Fibroblast of the aortic adventitia (primary cell): ENCODE data around the gene RDH12. TPM values are rescaled to one million over a fixed set of nuclear protein-coding genes. Genes with fewer than 3 reads are reported as not detected.

ENCODE experiments used
- DNase-seq: peaks from one replicate; pipeline ENCODE4 v3.0.0-alpha.2; 2010; ENCODE audit warnings: low read depth
- H3K4me3 ChIP-seq: 2 replicates; pipeline ENCODE4 v1.5.1; 2011; ENCODE audit warnings: low read depth, mild to moderate bottlenecking, control low read depth, low read length, moderate library complexity
- total RNA-seq: library from RNA; depleted of rRNA; stranded (reverse); fragments of >200 nt; gene quantifications from 2 replicates; pipeline ENCODE4 v1.2.3, GENCODE V29; 2012; ENCODE audit warnings: low replicate concordance
- TF ChIP-seq, protein P1 (sequence below): IDR thresholded peaks from 2 replicates; pipeline ENCODE4 v1.5.1; 2011; ENCODE audit warnings: mild to moderate bottlenecking, low read length, control low read depth, inconsistent platforms; ENCODE audit not compliant: insufficient read depth

Gene RDH12
- total RNA-seq, 1 donor, result not detected

DNA sequence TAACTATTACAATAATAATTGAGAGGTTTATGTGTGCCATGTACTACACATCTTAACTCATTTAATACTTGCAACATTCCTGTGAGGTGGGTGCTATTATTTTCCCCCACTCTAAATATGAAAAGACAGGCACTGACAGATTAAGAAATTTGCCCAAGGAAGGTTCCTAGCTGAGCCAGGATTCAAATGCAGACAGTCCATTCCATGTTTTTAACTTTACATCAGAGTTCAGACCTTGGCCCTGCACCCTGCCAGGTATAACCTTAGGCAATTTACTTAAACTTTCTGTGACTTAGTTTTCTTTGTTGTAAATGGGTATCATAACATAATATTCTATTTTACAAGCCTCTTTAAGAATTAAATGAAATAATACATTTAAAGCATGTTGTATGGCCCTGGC is 26.6 kb downstream of the RDH12 start:
- no peak for DNase-seq
- TF ChIP-seq, protein P1, sequence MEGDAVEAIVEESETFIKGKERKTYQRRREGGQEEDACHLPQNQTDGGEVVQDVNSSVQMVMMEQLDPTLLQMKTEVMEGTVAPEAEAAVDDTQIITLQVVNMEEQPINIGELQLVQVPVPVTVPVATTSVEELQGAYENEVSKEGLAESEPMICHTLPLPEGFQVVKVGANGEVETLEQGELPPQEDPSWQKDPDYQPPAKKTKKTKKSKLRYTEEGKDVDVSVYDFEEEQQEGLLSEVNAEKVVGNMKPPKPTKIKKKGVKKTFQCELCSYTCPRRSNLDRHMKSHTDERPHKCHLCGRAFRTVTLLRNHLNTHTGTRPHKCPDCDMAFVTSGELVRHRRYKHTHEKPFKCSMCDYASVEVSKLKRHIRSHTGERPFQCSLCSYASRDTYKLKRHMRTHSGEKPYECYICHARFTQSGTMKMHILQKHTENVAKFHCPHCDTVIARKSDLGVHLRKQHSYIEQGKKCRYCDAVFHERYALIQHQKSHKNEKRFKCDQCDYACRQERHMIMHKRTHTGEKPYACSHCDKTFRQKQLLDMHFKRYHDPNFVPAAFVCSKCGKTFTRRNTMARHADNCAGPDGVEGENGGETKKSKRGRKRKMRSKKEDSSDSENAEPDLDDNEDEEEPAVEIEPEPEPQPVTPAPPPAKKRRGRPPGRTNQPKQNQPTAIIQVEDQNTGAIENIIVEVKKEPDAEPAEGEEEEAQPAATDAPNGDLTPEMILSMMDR, result no peak
- H3K4me3 ChIP-seq, result no peak overlapping the region

DNA sequence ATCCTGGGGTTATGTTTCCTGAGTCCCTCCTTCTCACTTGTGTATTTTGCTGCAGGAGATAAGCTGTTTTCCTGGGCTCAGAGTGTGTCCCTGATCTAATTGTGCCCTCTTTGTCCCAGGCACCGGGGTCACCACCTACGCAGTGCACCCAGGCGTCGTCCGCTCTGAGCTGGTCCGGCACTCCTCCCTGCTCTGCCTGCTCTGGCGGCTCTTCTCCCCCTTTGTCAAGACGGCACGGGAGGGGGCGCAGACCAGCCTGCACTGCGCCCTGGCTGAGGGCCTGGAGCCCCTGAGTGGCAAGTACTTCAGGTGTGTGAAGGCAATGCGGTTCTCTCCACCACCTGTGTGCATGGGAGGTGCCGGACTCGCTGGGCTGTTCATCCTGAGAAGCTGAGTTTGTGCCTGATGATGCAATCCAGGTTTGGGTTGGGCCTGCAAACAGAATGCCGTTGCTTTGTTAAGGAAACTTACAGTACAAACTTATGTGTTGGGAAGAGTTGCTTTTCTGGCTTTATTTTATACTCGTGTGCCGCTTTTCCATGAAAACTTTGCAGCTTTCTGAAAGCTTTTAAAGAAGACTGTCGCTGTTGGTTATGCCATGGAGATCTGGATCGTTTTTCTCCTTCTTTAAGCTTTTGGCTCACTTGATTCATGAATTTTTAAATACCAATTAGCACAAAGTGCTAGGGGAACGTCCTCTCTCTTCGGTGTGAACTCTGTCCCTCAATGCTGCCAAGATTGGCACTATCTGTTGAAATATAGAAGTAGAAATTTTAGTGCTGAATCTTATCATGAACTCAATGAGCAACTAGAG is 27.6 kb downstream of the RDH12 start:
- TF ChIP-seq, protein P1, result no peak
- no peak for DNase-seq
- no peak overlapping the region for H3K4me3 ChIP-seq

DNA sequence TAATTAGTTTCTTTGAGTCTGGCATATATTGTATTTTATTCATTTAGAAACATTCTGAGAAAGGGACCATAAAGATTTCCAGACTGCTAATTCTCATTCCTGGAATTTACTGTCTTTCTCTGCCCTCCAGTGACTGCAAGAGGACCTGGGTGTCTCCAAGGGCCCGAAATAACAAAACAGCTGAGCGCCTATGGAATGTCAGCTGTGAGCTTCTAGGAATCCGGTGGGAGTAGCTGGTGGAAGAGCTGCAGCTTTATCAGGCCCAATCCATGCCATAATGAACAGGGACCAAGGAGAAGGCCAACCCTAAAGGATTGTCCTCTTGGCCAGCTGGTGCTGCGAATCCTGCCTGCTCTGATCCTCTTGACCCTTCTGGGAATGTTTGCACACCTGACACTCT is 31.9 kb downstream of the RDH12 start:
- TF ChIP-seq, protein P1, result no peak
- no peak overlapping the region for H3K4me3 ChIP-seq
- no peak for DNase-seq

DNA sequence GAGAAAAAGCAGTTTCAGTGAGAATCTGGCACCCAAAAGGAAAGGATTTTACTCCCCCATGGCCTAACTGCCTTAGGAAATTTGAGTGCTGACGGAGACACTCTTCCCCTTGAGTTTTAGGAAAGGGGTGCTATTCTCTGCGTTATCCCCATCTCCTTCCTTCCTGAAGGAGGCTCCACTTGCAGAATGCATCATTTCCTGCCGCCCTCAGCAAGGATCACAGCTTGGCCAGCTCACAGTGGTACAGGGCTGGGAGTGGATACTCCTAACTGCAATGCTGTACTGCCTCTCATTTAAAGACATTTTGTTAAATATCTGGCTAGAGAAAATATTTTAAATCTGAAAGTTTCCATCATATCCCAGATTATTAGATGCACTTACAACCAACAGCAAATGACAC is 33.0 kb downstream of the RDH12 start:
- no peak overlapping the region for H3K4me3 ChIP-seq
- DNase-seq, result peak; percentile 20
- TF ChIP-seq, protein P1, result peak; percentile 25

DNA sequence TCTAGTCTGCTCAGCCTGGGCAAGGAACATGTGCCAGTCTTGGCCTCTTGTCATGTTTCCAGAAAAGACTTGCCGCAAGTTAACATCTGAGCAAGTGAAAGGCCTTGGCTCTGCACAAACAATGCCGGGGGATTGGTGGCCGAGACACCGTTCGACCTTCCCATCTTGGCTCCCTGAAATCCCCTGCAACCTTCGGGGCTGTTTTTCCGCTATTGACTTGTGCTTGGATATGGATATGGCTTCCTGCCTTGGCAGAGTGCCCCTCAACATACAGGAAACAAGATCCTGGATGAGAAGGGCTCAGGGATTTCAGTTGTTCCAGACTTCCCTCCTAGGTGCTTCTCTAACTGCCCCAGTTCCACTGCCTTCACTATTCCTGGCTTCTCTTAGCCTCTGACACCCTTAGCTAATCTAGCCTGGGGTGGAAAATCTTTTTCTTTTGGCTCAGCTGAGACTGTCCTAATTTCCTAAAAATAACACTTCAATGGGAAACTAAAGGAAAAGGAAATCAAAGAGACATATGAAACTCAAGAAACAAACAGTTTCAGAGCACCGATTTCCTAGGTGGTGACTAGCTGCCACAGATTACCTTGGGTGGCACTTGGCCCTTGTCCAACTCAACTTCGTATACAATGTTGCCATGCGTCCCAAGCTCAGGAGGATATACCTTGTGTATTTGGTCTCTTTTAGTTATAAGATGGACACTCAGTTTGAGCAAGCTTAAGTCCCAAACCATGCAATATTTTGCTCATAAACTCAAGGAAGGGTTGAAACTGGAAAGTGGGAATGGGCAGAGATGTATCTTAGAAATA is 33.9 kb downstream of the RDH12 start:
- TF ChIP-seq, protein P1, result no peak
- DNase-seq, result no peak
- no peak overlapping the region for H3K4me3 ChIP-seq

DNA sequence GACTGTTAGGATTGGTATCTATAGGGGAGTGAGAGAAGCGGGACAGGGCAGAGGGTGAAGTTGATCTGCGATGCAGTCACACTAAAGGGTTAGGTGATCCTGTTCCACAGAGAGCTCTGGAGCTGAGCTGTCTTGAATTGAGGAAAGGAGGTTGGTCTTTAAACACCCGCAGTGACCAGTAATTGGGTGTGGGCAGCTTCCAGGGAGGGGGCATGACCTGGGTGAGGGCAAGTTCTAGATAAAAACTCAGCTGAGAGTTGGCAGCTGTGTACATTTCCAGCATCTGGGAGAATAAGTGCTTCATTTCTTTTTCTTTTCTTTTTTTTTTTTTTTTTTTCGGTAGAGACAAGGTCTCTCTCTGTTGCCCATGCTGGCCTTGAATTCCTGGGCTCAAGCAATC is 35.1 kb downstream of the RDH12 start:
- TF ChIP-seq, protein P1, result no peak
- H3K4me3 ChIP-seq, result no peak overlapping the region
- DNase-seq, result no peak
